RWPE1 (cell line): ENCODE data around the gene IFNAR1.

Experiments
- CTCF ChIA-PET: fragments of 350-600 bp; sonication (Branson Sonifier 250); formaldehyde crosslinking; extraction: SDS; loops from one replicate; lab custom pipeline; 2021; lab: Yijun Ruan, JAX
- POLR2A ChIA-PET: fragments of 400-600 bp; formaldehyde crosslinking; extraction: SDS; loops from one replicate; lab custom pipeline; 2020; ENCODE audit warnings: antibody characterized with exemption; ENCODE audit not compliant: low non-redundant PET; lab: Yijun Ruan, JAX
- DNase-seq: peaks from one replicate; pipeline ENCODE4 v3.0.0; 2012; ENCODE audit warnings: low spot score
- H3K27ac ChIP-seq: fragments of 450-650 bp; 2 replicates; pipeline ENCODE4 v1.5.1; 2017
- CTCF ChIP-seq: fragments of 450-650 bp; conservative IDR thresholded peaks from 2 replicates; pipeline ENCODE4 v1.5.1; 2017; ENCODE audit warnings: low read depth, mild to moderate bottlenecking

Gene IFNAR1

GRCh38 chr21:33286600-33287456 is 37.9 kb upstream of the IFNAR1 start:
- H3K27ac ChIP-seq: peak overlapping the region; percentile 77
- ChIA-PET POLR2A (no interaction called here), CTCF (interaction anchor here (0.7 kb wide), 2 partner anchors 90 to 158 kb away, joined by 3 read pairs; no protein-coding TSS in a partner anchor)
- TF ChIP-seq CTCF: no peak
- peak; percentile 35 for DNase-seq

GRCh38 chr21:33289199-33289819 is 35.5 kb upstream of the IFNAR1 start:
- ChIA-PET POLR2A (no interaction called here), CTCF (interaction anchor here (1.2 kb wide), 1 partner anchor 72 kb away, joined by 7 read pairs; no protein-coding TSS in a partner anchor)
- H3K27ac ChIP-seq: peak overlapping the region; percentile 18; the same call in 1 of the 2 replicates
- TF ChIP-seq CTCF: no peak
- DNase-seq: no peak

- CTCF ChIA-PET: no interaction called here
- H3K27ac ChIP-seq: no peak overlapping the region
- DNase-seq: no peak
- POLR2A ChIA-PET: no interaction called here
- TF ChIP-seq CTCF: no peak
Observed at GRCh38 chr21:33290441-33290840, 34.3 kb upstream of the IFNAR1 start.

GRCh38 chr21:33291686-33292085 is 33.1 kb upstream of the IFNAR1 start:
- ChIA-PET CTCF (no interaction called here), POLR2A (no interaction called here)
- no peak overlapping the region for H3K27ac ChIP-seq
- DNase-seq: no peak
- TF ChIP-seq CTCF: no peak

GRCh38 chr21:33292724-33293123 is 32.0 kb upstream of the IFNAR1 start:
- POLR2A ChIA-PET: no interaction called here

More at GRCh38 chr21:33292724-33293123, 32.0 kb upstream of the IFNAR1 start:
- CTCF ChIA-PET: no interaction called here
- H3K27ac ChIP-seq: no peak overlapping the region
- DNase-seq: no peak
- TF ChIP-seq CTCF: no peak
